Astrocyte (in vitro differentiated cells and primary cell): Measurements from ENCODE around the gene KCNQ5.

Source experiments
- CTCF ChIP-seq: IDR thresholded peaks from 2 replicates; pipeline ENCODE4 v1.5.1; 2011; ENCODE audit warnings: low read depth, mild to moderate bottlenecking, inconsistent platforms, low read length, moderate library complexity; ENCODE audit not compliant: insufficient read depth
- EZH2 ChIP-seq: IDR thresholded peaks from 2 replicates; pipeline ENCODE4 v1.6.1; 2012; ENCODE audit warnings: mild to moderate bottlenecking, low read length, inconsistent platforms; ENCODE audit not compliant: insufficient read depth

- no peak for TF ChIP-seq CTCF
- no peak for TF ChIP-seq EZH2
Observed at GRCh38 chr6:72873433-72873832, 251.6 kb downstream of the KCNQ5 start.
